HG03039 (cell line): ENCODE results near the gene PRKAR1A.
"Not testable (repeated sequence)": the region's sequence is repeated elsewhere in the genome, so short reads cannot be mapped to it uniquely, and the experiment has no call there.

Experiments used
- ATAC-seq: cut with Tn5 transposase; IDR thresholded peaks from one replicate; pipeline ENCODE4 v1.9.1; 2021; ENCODE audit warnings: mild to moderate bottlenecking, moderate library complexity; ENCODE audit not compliant: unreplicated experiment

PRKAR1A gene

DNA sequence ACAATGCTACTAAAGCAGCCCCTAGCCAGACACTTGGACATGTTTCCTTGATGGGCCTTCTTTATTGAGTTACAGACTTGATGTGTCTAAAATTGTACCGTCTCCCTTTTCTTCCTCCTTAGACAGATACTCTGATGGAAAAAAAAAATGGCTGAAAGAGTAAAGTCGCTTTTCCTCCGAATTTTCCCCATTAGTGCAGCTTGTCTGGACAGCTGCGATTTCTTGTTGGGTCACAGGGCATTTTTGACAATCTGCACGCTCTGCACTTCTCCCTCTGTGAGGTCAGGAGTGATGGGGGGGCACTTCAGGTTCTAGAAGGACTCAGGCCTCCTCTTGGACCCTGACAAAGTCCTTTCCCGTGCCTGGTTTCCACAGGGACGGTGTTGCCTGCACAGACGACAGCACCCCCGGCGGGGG is 968 bp upstream of the PRKAR1A start:
- no peak for ATAC-seq

- peak; percentile 41 for ATAC-seq
Observed at GRCh38 chr17:68511671-68512246, 471 bp upstream of the PRKAR1A start.

DNA sequence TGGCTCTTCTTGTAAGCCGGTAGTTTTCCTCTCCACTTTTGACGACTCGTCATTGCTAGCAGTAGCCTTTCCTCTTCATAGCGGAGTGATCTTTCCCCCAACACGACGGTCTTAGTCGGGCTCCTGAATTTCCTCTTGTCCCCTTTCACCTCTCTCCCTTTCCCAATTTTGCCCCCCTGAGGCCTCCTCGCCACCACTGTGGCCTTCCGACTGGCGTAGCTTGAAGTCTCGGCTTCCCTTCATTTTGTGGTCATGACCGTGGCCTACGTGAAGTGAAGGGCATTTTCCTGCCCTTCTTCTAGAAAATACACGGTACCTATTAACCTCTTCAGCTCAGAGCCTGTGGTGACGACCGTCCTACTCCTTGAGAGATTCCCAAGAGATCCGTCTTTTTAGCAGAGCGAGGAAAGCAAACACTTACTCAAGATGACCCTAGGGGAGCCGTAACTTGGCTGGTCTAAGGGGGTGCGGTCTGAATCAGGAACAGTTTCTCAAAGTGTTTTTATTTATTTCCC is 787 bp downstream of the PRKAR1A start:
- no peak for ATAC-seq

GRCh38 chr17:68513932-68514331 is 1.7 kb downstream of the PRKAR1A start:
- no peak for ATAC-seq

- no peak for ATAC-seq
Observed at GRCh38 chr17:68514831-68515635, 2.8 kb downstream of the PRKAR1A start.

- ATAC-seq: no peak
Observed at GRCh38 chr17:68516732-68517131, 4.5 kb downstream of the PRKAR1A start.

- ATAC-seq: not testable (repeated sequence)
Observed at GRCh38 chr17:68517605-68518004, 5.4 kb downstream of the PRKAR1A start.

DNA sequence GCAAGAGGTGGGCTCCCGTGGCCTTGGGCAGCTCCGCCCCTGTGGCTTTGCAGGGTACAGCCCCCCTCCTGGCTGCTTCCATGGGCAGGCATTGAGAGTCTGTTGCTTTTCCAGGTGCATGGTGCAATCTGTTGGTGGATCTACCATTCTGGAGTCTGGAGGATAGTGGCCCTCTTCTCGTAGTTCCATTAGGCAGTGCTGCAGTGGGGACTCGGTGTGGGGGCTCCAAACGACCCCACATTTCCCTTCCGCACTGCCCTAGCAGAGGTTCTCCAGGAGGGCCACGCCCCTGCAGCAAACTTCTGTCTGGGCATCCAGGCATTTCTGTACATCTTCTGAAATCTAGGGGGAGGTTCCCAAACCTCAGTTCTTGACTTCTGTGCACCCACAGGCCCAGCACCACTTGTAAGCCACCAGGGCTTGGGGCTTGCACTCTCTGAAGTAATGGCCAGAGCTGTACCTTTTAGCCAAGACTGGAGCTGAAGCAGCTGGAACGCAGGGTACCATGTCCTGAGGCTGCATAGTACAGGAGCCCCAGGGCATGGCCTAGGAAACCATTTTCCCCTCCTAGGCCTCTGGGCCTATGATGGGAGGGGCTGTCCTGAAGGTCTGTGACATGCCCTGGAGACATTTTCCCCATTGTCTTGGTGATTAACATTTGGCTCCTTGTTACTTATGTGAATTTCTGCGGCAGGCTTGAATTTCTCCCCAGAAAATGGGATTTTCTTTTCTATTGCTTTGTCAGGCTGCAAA is 6.0 kb downstream of the PRKAR1A start:
- no peak for ATAC-seq

DNA sequence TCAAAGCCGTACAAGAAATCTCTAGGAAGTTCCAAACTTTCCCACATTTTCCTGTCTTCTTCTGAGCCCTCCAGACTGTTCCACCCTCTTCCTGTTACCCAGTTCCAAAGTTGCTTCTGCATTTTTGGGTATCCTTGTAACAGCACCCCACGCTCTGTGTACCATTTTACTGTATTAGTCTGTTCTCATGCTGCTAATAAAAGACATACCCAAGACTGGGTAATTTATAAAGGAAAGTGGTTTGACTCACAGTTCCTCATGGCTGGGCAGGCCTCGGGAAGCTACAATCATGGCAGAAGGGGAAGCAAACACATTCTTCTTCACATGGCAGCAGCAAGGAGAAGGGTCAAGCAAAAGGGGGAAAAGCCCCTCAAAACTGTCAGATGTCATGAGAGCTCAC is 6.8 kb downstream of the PRKAR1A start:
- not testable (repeated sequence) for ATAC-seq

DNA sequence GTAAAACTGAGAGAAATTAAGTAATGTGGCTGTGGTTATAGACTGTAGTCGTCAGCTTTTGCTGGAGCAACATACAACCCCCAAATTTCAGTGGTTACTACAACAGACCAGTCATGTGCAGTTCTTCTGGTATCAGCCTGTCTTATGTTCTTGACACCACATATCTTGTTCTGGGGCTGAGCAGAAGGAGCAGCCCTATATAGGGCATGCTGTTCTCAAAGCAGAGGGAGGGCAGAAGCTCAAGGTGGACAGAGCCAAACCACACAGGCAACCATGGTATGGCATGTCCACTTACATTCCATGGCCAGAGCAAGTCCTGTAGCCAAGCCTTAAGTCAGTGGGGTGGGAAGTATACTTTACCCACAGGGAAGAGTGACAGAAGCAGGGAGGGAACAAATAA is 7.7 kb downstream of the PRKAR1A start:
- ATAC-seq: no peak

GRCh38 chr17:68522266-68522665 is 10.0 kb downstream of the PRKAR1A start:
- no peak for ATAC-seq

DNA sequence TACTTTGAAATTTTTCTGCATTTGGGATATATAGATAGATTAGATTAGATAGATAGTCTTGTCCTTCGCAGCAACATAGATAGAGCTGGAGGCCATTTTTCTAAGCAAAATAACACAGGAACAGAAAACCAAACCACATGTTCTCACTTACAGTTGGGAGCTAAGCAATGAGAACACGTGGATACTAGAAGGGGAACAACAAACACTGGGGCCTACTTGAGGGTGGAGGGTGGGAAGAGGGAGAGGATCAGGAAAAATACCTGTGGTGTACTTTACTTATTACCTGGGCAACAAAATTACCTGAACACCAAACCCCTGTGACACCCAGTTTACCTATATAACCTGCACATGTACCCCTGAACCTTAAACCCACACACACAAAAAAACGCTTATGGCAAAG is 14.3 kb downstream of the PRKAR1A start:
- ATAC-seq: no peak

- no peak for ATAC-seq
Observed at GRCh38 chr17:68527314-68527713, 15.1 kb downstream of the PRKAR1A start.

DNA sequence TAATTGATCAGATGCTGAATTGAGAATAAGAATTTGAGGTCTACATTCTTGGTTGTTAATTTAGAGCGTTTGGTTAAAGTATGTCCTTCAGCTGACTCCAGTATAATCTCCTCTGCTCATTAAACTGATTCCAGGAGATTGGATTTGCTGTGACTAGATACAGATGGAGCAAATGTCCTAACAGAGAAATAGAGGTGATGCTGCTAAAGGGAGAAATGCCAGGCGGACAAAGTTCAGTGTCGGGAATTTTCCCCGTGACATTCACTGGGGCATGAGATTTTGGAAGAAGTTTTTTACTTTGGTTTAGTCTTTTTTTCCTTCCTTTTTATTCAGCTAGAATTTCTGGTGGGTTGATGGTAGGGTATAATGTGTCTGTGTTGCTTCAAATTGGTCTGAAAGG is 19.0 kb downstream of the PRKAR1A start:
- no peak for ATAC-seq

- ATAC-seq: no peak
Observed at GRCh38 chr17:68532826-68533225, 20.6 kb downstream of the PRKAR1A start.

DNA sequence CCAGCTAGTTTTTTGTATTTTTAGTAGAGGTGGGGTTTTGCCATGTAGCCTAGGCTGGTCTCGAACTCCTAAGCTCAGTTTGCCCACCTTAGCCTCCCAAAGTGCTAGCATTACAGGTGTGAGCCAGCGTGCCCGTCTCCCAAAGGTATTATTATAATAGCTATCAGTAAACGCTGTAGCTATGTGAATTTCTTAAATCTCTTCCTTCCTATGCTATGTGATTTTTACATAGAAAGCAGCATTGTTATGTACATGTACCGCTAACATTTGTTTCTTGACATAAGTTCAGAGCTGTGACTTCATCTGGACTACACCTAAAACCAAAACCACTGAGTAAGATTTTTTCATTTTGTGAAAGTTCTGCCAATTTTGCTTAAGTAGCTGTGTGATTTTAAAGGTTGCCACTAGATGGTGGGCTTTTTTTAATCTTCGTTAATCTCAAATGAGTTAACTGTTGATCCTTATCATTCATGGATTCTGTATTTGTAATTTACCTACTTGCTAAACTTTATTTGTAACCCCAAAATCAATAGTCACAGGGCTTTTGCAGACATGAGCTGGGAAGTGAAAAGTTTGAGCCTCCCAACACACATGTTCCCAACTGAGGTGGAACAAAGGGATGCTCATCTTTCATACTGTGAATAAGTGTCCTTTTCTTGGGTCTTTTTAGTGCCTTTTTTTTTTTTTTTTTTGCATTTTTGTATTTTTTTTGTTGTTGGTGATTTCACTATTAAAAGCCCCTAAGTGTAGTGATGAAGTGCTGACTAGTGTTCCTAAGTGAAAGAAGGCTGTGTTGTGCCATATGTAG is 21.9 kb downstream of the PRKAR1A start:
- ATAC-seq: no peak

- ATAC-seq: no peak
Observed at GRCh38 chr17:68534695-68535088, 22.5 kb downstream of the PRKAR1A start.

DNA sequence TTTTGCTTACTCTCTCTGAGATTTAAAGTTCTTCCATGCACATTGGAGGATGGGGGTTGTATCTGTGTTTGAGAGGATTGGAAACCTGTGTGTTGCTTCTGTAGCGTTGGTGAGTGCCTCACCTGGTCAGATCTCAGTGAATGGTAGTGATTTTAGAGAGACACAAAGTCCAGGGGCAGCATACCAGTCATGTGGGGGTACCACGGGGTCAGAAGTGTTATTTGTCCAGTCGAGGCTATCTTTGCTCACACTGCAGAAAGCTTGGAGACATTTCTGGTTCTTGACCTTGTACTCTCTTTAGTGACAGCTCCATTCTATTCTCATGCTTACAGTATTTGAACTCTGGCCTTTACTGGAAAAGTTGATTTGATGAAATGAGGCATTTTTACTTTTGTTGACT is 23.7 kb downstream of the PRKAR1A start:
- ATAC-seq: no peak

- ATAC-seq: no peak
Observed at GRCh38 chr17:68539548-68540467, 27.6 kb downstream of the PRKAR1A start.

DNA sequence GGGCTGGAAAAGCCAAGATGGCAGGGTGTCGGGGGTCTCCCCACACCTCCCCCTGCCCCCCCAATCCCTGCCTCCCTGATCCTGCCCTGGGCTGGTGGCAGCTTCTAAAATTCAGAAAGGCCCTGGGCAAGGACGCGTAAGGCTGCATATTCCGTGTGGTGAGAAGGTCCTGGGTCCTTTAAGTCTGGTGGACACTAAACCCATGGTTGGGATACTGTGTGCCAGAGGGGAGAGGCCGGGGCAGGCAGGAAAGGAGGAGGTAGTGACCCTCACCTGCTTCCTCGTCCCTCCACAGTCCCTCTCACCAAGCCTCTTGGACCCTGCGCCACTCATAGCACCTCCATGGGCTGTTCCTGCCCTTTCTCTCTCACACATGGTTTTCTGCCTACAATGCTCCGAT is 28.8 kb downstream of the PRKAR1A start:
- no peak for ATAC-seq
